AG10803 (cell line): Measurements from ENCODE around the gene DYNLL2.
"Not testable (repeated sequence)": the region's sequence is repeated elsewhere in the genome, so short reads cannot be mapped to it uniquely, and the experiment has no call there.

Experiments
- DNase-seq: peaks from one replicate; pipeline ENCODE4 v3.0.0; 2010; ENCODE audit warnings: low read depth
- H3K4me3 ChIP-seq: 2 replicates; pipeline ENCODE4 v1.5.1; 2011; ENCODE audit warnings: mild to moderate bottlenecking, low read length, control low read depth
- TF ChIP-seq, protein P1 (sequence below): conservative IDR thresholded peaks from 2 replicates; pipeline ENCODE4 v1.5.1; 2011; ENCODE audit warnings: mild to moderate bottlenecking, low read length, control low read depth, inconsistent platforms

DYNLL2 gene

DNA sequence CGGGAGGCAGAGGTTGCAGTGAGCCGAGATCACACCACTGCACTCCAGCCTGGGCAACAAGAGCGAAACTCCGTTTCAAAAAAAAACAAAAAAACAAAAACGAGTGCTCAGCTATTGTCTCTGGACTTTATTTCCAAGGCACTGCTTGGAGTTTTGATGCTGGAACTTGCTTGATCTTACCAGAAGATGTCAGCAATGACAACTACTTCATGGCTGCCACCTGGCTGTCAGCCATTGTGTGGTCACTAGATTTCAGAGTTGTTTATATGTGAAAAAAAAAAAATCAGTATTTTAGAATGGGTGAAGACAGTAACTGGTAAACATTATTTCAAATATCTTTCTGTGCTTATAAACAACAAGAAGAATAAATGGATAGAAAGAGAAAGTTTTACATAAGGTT lies 38.7 kb downstream of the DYNLL2 start:
- H3K4me3 ChIP-seq, result no peak overlapping the region
- peak; percentile 29 for DNase-seq
- TF ChIP-seq, protein P1, sequence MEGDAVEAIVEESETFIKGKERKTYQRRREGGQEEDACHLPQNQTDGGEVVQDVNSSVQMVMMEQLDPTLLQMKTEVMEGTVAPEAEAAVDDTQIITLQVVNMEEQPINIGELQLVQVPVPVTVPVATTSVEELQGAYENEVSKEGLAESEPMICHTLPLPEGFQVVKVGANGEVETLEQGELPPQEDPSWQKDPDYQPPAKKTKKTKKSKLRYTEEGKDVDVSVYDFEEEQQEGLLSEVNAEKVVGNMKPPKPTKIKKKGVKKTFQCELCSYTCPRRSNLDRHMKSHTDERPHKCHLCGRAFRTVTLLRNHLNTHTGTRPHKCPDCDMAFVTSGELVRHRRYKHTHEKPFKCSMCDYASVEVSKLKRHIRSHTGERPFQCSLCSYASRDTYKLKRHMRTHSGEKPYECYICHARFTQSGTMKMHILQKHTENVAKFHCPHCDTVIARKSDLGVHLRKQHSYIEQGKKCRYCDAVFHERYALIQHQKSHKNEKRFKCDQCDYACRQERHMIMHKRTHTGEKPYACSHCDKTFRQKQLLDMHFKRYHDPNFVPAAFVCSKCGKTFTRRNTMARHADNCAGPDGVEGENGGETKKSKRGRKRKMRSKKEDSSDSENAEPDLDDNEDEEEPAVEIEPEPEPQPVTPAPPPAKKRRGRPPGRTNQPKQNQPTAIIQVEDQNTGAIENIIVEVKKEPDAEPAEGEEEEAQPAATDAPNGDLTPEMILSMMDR, result peak; percentile 27

DNA sequence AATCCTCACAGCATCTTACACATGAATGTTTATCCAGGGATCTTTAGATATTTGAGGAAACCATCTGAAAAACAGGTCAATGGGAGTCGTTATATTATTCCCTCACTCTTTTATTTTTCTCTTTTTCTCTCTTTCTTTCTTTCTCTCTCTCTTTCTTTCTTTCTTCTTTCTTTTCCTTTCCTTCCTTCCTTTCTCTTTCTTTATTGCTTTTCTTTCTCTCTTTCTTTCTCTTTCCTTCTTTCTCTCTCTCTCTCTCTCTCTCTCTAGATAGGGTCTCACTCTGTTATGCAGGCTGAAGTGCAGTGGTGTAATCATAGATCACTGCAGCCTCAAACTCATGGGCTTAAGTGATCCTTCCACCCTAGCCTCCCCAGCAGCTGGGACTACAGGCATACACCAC lies 44.6 kb downstream of the DYNLL2 start:
- DNase-seq, result no peak
- H3K4me3 ChIP-seq, result no peak overlapping the region
- TF ChIP-seq, protein P1, result no peak

DNA sequence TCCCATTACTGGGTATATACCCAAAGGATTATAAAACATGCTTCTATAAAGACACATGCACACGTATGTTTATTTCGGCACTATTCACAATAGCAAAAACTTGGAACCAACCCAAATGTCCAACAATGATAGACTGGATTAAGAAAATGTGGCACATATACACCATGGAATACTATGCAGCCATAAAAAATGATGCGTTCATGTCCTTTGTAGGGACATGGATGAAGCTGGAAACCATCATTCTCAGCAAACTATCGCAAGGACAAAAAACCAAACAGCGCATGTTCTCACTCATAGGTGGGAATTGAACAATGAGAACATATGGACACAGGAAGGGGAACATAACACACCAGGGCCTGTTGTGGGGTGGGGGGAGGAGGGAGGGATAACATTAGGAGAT lies 49.5 kb downstream of the DYNLL2 start:
- not testable (repeated sequence) for DNase-seq, H3K4me3 ChIP-seq

DNA sequence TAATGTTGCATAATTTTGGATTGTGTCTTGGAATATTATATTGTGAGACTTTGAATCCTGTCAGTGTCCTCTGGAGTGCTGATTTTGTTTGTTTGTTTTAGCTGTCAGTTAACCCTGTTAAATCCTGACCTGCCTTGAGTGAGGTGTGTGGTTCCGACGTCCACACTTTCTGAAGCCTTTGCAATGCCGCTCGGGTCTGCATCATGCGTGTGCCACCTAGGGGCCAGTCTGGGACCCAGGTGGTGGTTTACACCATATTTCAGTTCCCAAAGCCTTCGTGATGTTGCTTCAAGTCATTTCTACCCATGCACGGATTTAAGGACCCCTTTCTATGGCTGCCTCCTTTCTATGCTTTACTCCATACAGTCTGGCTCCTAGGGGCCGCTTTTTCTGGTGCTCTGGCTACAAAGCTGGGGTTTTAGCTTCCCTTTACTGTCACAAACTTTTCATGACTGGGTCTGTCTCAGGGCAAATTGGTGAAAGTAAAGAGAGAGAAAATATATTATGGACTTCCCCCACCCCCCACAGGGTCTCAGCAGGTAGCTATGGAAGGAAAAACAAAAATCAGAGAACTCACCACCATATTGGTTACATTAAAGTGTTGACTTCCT lies 53.6 kb downstream of the DYNLL2 start:
- TF ChIP-seq, protein P1, result peak; percentile 19; the same call in 1 of the 2 replicates
- no peak overlapping the region for H3K4me3 ChIP-seq
- no peak for DNase-seq

DNA sequence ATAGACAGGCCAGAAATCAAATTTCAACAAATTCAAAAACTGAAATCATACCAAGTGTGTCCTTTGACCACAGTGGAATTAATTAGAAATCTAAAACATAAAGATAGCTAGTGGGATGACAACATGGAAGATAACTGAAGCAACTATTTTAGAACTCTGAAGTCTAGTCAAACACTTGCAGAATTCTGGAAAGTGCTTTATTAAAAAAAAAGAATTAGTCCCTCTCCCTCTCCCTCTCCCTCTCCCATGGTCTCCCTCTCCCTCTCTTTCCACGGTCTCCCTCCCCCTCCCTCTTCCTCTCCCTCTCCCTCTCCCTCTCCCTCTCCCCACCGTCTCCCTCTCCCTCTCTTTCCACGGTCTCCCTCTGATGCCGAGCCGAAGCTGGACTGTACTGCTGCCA lies 58.3 kb downstream of the DYNLL2 start:
- no peak for DNase-seq
- no peak overlapping the region for H3K4me3 ChIP-seq
- TF ChIP-seq, protein P1, result no peak

DNA sequence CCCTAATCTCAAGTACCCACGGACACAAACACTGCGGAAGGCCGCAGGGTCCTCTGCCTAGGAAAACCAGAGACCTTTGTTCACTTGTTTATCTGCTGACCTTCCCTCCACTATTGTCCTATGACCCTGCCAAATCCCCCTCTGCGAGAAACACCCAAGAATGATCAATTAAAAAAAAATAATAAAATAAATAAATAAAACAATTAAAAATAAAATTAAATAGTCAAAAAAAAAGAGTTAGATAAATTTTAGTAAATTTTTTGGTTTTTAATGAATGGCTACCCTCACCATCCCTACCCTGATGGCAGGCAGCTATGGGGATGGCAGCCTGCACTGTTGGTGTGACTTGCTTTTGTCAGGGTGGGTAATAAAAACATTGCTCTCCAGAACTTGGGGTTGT lies 60.1 kb downstream of the DYNLL2 start:
- not testable (repeated sequence) for DNase-seq, H3K4me3 ChIP-seq

DNA sequence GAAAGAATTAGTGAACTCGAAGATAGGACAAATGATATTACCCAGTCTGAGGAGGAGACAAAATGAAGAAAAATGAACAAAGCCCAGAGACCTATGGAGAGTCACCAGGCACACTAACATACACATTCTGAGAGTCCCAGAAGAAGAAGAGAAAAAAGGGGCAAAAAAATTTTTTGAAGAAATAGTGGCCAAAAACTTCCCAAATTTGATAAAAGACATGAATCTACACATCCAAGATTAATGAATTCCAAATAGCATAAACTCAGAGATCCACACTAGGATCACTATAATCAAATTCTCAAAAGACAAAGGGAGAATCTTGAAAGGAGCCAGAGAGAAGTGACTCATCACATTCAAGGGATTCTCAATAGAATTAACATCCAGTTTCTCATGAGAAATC lies 61.6 kb downstream of the DYNLL2 start:
- no peak for DNase-seq
- H3K4me3 ChIP-seq, result no peak overlapping the region
- TF ChIP-seq, protein P1, result no peak
